GM21526 (cell line): ENCODE results near the gene ADAP2.
"Not testable (repeated sequence)": the region's sequence is repeated elsewhere in the genome, so short reads cannot be mapped to it uniquely, and the experiment has no call there.

Experiments
- ATAC-seq: cut with Tn5 transposase; IDR thresholded peaks from one replicate; pipeline ENCODE4 v1.9.1; 2021; ENCODE audit warnings: moderate library complexity; ENCODE audit not compliant: unreplicated experiment, low FRiP score

Gene ADAP2, protein sequence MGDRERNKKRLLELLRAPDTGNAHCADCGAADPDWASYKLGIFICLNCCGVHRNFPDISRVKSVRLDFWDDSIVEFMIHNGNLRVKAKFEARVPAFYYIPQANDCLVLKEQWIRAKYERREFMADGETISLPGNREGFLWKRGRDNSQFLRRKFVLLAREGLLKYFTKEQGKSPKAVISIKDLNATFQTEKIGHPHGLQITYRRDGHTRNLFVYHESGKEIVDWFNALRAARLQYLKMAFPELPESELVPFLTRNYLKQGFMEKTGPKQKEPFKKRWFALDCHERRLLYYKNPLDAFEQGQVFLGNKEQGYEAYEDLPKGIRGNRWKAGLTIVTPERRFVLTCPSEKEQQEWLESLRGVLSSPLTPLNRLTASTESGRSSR

DNA sequence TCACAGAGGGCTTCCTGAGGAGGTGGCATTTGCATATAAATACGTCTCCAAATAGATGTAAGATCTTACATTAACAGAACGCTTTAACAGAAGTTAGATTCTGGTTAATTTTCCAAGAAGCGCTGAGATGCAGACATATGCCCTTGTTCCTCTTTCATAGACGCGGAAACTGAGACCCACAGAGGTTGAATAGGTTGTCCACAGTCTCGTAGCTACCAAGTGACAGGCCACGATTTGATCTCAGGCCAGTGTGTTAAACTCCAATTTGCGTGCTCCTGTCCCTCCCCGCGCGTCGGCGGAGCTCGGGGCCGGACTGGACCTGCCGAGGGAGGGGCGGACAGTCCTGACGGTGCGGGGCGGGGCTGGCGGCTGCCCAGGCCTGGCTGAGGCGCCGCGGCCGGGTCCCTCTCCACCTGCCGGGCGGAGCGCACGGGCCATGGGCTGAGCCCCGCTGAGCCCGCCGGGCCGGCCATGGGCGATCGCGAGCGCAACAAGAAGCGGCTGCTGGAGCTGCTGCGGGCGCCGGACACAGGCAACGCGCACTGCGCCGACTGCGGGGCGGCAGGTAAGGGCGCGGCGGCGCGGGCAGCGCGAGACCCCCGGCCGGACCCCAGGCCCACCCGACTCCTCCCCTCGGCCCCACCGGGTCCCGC is at the start of gene ADAP2:
Gene ADAP2 (plus strand): TSS at position 402 of the 653 bp plus-strand sequence. CDS start 70 bp downstream, at position 472.
- no peak for ATAC-seq

DNA sequence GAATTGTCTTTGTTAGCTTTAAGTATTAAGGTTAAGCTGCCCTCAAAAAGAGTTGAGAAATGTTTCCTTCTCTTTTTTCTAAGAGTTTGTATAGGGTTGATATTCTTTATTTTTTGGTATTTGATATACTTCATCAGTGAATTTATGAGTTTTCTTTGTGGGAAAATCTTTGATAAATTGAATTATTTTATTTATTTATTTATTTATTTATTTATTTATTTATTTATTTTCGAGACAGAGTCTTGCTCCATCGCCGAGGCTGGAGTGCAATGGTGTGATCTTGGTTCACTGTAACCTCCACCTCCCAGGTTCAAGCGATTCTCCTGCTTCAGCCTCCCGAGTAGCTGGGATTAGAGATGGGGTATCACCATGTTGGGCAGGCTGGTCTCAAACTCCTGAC is 35.6 kb upstream of the ADAP2 start:
- ATAC-seq, result no peak

DNA sequence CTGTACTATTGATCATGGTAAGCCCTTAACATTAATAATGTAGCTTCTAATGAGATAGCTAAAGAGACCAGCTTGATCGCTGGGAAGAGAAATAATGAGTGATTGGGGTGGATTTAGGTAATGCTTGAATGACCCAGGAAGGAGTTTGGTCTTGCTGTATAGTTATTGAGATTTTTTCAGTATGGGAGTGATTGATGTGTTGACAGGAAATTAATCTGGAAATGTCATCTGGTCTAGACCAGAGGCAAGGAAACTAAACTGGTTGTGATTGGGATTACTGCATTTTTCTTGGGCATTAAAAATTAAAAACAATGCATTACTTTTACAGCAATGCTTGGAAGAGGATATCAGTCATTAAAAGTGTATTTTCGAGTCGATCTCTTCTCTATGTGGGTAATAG is 27.5 kb upstream of the ADAP2 start:
- ATAC-seq, result no peak

DNA sequence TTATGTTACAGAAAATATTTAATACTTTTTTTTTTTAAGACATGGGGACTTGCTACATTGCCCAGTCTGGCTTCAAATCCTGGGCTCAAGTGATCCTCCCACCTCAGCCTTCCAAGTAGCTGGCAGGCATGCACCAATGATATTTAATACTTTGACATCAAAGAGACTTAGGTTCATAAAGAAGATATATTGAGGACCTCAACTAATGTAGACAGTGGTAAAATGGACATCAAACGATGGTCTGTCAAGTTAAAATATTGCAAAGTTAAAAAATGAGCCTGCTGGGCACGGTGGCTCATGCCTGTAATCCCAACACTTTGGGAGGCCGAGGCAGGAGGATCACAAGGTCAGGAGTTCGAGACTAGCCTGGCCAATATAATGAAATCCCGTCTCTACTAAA is 24.4 kb upstream of the ADAP2 start:
- ATAC-seq, result no peak

DNA sequence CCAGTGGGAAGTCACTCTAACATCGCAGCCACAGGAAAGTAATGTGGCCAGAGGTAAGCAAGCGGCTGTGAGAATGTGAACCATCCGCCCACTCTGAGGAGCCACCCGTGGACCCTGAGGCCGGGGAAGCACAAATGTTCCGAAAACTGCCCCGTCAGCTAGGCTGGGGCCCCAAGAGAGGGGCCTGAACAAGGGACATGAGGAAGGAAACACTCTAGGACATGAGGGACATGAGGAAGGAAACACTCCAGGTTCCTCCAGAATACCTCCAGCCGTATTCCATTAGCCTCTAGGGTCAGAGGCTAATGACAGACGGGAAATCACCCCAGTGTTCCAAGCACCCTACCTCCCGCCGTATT is 16.0 kb upstream of the ADAP2 start:
- peak; percentile 37 for ATAC-seq

DNA sequence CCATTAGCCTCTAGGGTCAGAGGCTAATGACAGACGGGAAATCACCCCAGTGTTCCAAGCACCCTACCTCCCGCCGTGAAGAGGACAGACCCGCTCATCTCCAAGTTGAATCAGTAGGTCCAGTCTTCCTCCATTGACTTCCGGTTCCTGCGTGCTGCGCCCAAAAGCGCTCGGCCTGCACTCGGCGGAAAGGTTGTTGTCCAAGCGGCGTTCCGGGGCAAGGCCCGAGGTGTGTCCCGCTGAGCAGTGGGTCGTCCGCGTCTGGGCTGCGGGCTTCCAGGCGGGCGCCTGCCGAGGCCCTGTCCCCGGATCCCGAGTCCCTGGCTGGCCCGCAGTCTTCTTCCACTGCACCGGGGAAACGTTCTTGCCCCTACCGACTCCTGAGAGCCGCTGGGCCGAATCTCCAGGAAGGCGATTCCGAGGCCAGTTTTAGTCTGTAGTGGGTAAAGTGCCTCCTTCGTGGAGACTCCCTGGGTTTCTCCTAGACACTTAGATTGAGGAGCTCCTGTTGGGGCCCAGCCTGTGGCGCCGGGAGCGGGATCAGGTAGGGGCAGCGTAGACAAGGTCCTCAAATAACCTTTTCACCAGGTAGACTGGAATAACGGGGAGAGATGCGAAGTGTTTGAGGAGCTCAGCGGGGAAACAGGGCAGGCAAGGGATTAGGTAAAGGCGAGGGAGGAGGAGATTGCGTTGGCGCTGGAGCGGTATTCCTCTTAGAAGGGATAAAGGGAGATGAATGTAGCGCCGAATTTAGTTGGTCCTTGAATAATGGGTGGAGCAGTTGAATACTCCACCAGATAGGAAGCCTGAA is 15.4 kb upstream of the ADAP2 start, which contains the start of gene TEFM:
Gene TEFM (minus strand): TSS at position 138 of the 811 bp plus-strand sequence. CDS start 40 bp downstream, at position 98.
- ATAC-seq, result peak; percentile 80

DNA sequence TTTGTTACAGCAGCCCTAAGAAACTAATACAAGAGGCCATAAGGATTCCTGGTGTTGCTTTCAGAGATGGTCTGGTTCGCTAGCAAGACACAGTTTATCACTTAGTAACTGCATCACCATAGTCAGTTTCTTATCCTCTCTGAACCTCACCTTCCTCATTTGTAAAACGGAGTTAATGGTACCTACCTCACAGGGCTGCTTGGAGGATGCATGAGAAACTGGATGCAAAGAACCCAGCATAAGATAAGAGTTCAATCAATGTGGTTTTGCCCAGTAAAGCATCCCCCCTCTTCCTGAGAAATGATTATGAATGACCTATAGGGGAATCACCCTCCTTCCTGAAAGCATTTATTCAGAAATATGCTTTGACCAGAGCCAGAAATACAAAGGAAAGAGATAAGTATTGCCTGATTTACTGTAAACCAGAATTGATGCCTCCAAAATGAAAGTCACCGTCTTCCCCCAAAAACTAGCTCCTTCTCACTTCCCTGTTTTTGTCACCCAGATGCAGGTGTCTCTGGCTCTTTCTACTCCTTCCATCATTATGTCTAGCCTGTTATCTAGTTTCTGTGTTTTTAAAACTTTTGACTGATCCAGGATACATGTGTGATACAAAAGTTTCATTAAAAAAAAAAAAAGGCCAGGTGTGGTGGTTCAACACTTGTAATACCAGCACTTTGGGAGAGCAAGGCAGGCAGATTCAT is 12.9 kb upstream of the ADAP2 start:
- ATAC-seq, result no peak

DNA sequence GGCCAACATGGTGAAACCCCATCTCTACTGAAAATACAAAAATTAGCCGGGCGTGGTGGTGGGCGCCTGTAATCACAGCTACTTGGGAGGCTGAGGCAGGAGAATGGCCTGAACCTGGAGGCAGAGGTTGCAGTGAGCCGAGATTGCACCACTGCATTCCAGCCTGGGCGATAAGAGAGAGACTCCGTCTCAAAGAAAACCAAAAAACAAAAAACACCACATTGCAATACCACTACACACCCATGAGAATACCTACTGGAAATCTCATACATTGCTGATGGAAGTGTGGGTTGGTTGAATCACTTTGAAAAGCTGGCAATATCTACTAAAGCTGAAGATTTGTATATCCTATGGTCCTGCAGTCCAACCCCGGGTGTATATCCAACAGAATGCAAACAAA is 11.6 kb upstream of the ADAP2 start:
- not testable (repeated sequence) for ATAC-seq

DNA sequence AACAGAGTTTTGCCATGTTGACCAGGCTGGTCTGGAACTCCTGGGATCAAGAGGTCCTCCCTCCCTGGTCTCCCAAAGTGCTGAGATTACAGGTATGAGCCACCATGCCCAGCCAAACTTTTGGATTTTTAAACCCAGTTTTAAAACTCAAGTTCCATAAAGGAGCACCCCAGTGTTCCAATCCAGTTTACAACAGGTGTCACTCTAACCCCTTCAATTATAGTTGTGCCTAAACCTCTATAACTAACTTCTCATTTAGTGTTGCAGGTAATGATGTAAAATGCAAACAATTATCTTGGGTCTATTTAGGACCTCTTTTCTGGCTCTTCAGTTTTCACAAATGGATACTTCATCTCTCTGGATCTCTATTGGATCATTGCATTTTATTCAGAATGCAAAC is 7.8 kb upstream of the ADAP2 start:
- no peak for ATAC-seq

DNA sequence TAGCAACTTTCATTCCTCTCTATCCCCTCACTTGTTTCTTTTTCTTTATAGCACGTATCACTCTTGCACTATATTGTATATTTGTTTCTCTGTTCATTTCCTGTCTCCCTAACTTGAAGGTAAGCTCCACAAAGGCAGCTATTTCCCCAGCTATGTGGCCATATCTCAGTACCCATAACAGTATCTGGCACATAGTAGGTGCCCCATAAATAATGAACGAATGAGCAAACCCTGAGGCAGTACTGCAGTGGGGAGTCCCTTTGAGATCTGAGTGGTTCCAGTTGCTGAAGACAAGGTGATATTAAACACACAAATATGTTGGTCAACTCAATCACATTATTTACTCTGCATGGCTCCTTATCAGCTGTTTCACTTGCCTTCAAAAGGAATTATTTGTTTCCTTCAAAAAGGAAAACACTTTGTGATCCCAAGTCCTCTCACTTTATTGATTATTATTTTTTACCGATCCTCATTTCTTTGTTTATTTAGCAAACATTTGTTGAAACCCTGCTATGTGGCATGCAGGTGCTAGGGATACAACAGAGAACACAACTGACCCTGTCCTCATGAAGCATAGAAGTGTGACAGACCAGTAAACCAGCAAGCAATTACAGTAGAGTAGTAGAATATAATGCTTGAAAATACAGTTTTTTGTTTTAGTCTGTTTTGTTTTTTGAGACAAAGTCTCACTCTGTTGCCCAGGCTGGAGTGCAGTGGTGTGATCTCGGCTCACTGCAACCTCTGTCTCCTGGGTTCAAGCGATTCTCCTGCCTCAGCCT is 5.7 kb upstream of the ADAP2 start:
- no peak for ATAC-seq

DNA sequence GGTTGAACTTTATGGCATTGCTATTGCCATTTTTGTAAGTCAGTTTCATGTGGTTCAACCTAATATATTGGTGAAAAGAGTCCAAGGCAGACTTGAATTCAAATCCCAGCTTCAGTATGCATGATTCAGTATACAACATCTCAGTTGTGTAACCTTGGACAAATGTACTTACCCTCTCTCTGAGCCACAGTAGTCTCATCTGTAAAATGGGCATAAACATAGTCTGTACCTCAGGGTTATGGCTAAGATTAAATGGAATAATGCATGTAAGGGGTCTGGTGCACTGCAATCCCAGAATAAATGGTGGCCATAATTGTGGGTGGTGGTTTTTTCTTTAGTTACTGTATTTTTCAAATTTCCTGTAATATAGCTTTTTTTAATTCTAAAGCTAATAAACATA is 4.7 kb upstream of the ADAP2 start:
- ATAC-seq, result no peak

DNA sequence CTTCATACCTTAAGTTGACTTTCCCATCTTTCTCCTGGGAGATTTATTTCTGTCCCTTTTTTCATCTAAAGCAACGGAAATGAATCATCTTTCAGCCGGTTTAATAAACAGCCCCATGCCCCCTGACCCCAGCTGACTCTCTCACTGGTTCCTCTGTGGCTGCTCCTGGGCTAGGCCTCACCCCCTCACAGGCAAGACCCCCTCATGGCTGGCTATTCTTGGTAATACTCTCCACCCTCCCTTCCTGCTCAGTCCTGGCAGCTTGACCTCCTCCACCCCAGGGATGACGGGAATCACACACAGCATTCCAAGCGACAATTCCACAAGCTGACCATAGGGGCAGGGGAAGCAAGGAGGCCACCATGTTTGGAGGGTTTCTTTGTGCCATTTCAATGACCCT is 1.5 kb upstream of the ADAP2 start:
- no peak for ATAC-seq

DNA sequence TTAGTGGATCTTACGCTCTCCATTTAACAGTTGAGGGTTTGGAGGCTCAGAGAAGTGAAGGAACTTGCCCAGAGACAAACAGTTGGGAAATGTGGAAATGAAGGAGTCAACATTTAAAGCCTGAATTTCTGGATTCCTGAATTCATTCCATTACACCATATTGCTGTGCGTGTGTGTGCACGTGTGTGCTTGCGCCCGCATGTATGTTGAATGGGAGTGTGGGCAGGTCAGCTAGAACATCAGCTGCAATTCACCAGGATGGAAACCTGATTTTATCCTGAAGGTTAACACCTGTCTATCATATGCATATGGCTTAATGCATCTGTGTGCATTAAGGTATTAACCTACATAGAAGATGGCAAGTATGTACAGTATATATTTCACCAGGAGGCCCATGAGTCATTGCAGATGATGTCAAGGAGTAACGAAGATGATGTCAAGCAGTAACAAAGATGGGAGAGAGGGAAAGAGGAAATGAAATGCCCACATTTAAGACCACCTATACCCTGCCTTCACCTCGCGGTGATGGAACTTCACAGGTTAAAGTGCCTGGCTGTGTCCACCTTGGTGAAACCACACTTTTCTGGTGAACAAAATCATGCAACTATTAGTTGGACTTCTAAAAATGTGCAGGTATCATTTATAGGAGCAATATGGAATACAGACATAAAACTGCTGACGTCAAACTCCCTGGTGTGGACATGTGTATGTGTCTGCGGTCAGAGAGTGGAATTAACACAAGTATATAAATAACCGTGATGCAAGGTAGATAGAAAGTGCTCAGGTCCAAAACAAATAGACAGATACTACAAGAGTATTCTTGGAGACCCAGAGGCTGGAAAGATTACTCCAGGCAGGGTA is 832 bp upstream of the ADAP2 start:
- ATAC-seq, result no peak

DNA sequence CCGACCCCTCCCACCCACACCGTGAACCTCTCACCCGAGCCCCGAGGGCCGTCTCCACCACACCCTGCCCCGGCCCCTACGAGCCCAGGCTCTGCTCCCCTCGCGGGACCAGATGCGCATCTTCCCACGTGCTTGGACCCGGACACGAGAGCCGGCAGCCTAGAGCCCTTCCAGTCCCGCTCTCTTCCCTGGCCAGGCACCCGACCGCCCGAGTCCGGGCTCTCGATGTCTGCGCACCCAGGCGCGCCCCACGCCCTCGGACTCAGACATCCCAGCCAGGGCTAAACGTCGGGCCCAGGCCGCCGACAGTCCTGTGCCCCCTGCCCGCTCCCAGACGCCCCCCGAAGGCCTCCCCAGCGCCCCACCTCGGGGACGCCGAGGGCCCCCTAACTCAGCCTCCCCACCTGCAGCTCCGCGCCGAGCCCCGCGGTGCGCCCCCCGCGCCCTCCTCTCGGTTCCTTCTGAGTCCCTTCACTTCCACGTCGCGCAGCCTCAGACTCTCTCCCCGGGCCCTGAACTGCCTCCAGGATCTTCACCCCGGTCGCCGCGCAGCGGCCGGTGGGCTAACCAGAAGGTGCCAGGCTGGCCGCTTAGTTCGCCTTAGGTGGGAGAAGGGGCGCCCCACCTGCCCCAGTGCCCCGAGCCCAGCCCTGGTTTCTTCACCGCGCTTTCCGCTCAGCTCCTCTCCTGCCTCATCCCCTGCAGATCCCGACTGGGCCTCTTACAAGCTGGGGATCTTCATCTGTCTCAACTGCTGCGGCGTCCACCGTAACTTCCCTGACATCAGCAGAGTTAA is 688 bp downstream of the ADAP2 start:
- ATAC-seq, result no peak

DNA sequence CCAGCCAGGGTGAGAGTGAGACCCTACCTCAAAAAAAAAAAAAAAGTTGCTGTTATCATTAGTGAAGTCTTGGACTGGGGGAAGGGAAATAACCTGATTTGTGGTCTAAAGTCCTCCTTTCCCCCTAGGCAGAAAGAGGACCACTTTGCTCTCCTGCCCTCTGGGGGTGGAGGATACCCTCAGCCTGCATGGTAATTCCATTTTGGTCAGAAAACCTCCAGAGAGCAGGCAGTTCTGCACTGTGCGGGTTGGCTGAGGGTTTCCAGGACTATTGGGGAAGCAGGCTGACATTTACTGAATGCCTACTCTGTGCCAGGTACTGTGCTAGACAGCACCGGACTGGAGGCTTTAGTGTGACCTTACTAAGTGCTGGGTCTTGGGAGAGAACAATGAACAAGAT is 2.6 kb downstream of the ADAP2 start:
- no peak for ATAC-seq

DNA sequence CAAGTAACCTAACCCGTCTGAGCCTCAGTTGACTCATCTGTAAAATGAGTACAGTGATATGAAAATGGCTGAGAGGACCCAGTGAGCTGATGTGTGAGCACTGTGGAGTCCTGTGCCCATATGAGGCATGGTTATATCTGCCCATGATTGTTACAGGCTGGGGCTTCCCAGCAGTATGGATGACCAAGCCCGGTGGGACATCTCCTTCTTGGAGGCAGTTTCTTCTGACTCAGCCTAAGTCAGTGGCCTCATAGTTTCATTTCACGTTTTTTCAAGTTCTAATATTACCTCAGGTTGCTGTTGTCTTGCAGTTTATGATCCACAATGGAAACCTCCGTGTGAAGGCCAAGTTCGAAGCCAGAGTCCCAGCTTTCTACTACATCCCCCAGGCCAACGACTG is 4.8 kb downstream of the ADAP2 start:
- ATAC-seq, result no peak

DNA sequence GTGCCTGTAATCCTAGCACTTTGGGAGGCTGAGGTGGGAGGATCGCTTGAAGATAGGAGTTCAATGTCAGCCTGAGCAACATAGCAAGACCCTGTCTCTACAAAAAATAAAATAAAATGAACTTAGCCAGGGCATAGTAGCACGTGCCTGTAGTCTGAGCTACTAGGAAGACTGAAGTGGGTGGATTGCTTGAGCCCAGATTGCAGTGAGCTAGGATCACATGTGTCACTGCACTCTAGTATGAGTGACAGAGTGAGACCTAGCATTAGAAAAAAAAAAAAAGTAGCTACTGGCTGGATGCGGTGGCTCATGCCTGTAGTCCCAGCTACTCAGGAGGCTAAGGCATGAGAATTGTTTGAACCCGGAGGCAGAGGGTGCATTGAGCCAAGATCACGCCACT is 6.0 kb downstream of the ADAP2 start:
- no peak for ATAC-seq

DNA sequence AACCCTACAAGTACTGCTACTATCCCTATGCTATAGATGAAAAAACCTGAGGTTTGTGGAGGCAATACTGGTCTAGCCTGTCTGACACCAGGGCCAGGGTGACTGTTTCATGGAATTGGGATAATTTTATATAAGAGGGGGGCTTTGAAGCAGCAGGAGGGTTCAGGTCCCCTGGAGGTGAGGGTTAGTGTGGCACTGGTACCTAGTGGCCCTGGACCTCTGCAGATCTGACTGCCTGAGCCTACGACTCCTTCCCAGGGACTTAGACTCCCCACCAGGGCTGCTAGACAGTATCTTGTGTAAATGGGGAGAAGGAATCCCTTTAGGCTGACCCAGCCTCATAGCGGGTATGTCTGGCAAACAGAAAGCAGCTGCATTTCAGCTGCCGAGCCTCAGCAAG is 6.8 kb downstream of the ADAP2 start:
- ATAC-seq, result no peak
